Left kidney (tissue), 2 donors: ENCODE measurements around the gene SLAMF1. TPM values are rescaled to one million over a fixed set of nuclear protein-coding genes. Genes with fewer than 3 reads are reported as not detected.
"Not testable (repeated sequence)": the region's sequence is repeated elsewhere in the genome, so short reads cannot be mapped to it uniquely, and the experiment has no call there.

Experiments
- DNase-seq: peaks from one replicate; pipeline ENCODE4 v3.0.0-alpha.2; 2013
- polyA plus RNA-seq: library from polyadenylated mRNA; unstranded; fragments of 120-200 nt; gene quantifications from one replicate; pipeline ENCODE4 v1.2.1, GENCODE V29; 2013; ENCODE audit not compliant: insufficient read length

SLAMF1 gene
- polyA plus RNA-seq, 1 donor, result not detected

DNA sequence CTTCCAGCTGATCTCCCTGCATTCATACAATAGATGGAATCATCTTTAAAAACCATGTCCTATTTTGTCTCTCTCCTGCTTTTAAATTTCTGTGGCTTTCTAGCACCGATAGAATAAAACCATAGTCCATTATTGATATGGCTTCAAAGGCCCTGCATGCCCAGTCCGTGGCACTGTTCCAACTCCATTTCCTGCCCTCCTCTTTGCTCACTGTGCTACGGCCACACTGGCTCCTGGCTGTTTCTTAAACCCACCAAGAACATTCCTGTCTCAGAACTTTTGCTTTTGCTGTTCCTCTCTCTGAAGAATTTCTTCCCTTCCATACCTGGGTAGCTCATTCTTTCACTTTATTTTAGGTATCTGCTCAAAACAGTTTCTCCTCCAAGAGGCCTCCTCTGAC lies 7.2 kb downstream of the SLAMF1 start:
- no peak for DNase-seq

DNA sequence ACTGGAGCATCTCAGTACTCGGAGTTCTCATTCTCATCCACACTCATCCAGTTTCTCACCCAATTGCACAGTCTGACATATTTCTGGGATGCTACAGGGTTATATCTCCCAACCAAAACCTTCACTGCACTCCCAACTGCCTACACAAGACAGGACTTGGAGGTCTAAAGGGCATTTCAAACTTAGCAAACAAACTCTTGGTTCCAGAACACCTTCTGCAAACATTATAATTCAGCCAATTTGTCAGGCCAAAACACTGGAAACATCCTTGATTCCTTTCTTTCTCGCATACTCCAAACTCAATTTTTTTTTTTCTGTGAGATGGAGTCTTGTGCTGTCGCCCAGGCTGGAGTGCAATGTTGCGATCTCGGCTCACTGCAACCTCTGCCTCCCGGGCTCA lies 7.9 kb downstream of the SLAMF1 start:
- DNase-seq, result no peak

- no peak for DNase-seq
Measured at GRCh38 chr1:160638540-160638857, 8.3 kb downstream of the SLAMF1 start.

DNA sequence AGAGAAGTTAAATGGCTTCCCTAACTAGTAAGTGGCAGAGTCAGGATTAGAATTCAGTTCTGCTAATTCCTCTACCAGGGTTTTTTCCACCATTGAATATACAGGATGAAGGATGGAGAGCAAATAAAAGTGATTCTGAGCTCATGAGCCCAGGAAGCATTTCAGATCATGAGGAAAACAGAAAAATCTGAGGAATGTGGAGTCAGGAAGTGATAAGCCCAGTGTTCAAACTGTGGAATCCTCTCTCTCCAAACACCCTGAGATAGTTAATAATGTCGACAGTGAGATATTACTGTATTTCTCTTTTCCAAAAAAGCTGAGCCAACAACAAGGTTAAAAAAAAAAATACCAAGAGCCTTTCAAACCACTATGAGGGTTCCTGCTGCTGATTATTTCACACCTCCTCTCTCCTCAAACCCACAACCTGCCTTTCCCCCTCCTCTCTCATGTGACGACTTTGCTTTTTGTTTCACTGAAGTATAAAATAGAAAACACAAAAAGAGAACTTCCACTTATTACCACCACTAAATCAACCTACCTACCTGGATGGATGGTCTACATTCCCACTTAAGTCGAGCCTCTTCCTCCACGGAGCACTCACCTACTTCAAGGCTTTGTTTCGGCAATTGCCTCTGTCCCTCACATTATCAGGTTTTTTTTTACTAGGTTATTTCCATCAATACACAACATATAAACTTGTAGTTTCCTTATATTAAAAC lies 8.9 kb downstream of the SLAMF1 start:
- DNase-seq, result no peak

GRCh38 chr1:160637065-160637464 lies 9.8 kb downstream of the SLAMF1 start:
- DNase-seq, result no peak

DNA sequence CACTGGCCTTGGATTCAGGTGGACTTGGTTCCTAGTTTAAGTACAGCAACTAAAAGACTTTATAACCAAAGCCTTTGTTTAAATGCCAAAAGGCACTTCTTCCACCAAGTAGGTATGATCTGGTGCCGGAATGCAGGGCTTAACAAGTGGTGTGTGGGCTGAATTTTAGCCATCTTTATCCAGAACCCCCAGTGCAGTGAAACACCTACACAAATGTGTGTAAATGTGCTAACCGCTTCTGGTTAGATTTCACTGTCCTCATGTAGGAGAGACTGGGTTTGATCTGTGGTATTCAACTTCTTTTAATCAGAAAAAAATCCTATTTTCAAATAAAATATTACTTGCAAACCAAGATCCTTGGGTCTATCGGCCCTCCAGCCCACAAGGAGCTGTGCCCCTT lies 10.3 kb downstream of the SLAMF1 start:
- no peak for DNase-seq

- DNase-seq, result no peak
Measured at GRCh38 chr1:160636076-160636475, 10.8 kb downstream of the SLAMF1 start.

DNA sequence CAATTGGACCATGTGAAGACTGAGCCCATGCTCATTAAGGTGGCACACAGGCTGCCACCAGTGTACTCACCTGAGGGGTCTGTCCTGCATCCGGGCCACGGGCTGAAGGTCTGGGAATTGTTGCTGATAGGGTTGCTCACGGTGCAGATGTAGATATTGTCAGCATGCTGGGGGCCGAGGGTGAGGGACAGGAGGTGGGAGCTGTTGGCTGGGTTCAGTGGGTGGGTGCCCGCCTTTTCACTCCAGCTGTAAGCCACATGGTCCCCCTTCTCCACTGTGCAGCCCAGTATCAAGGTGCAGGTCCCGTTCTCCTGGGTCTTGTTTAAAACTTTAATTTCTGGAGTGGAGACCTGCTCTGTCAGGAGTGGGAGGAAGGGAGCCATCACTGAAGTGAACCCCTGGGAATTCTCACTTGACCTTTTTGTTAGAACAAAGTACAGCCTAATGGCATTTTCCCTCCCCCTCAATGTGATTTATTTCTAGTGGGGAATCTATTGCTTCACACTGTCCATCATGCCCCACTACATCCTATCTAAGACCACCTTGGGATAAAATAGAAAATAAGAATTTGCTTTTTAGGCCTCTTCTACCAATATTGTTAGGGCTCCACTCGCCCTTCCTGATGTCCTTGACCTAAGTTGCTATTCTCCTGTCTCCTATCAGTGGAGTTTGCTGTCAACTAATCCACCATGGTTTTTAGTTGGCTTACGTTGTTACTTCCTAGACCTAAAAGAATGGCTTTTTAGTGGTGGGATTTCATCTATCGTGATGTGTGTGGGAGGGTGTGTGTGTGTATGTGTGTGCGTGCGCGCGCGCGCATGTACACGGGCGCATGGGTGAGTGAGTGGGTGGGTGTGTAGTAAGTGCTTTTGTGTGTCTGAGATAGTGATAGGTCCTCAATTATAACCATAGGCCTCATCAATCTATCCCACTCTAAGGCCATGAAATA lies 12.0 kb downstream of the SLAMF1 start:
- DNase-seq, result no peak

DNA sequence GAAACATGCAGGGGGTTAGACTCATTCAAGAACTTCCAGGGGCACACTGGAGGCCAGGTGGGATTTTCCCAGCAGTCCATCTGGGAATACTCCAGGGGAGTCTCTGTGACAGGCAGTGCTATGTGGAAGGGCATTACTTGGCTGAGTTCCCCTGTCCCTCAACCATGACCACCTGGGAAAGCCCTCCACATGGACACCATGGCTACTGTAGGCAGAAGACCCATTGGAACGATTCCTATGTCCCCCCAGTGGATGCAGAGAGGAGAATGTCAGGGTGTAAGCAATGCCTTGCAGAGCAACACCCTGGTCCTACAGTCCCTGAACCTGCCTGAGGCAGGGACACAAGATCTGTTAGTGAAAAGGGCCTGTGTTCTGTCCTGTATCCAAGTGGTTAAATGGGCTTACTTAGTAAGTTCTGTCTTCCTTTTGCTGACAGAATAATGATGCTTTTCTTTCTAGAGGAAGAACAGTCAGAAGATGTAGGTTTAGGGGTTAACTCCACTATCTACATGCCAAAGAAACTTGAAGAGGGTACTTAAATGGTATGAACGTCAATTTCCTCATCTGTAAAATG lies 13.4 kb downstream of the SLAMF1 start:
- no peak for DNase-seq

- DNase-seq, result no peak
Measured at GRCh38 chr1:160631983-160632625, 14.7 kb downstream of the SLAMF1 start.

DNA sequence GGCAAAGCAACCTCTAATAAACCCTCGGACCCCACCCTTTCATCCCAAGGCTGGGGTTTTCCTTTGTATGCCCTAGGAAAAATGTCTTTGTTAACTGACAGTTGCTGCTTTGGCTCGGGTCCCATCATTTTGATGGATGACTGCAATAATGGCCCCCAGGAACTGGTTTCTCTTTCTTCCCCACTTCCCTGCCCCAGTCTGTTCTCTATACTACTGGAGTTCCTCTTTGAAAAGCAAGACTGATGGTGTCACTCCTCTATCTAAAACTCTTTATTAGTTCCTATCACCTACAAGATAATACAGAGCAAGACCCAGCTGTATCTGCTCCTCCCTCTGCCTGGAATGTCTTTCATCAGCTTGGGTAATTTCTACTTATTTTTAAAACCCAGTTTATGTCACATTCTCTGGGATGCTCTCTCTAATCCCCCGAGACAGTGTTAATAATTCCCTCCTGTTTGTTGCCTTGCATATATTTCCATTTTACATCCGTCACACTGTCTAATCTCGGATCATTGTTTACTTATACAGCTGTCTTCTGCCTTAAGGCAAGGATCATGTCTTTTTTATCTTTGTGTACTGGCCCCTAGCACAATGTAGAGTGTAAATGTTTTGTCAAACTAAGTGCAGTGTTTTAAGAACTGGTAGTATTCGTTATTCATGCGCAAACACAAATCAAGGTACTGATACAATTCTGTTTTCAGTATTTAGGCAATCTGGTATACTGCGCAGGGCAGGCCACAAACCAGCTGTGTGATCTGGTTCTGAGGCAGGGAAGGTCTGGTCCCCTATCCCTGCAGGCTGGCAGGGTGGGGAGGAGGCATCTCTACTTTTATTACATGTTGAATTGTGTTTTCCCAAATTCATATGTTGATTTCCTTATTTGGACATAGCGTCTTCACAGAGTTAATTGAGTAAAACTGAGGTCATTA lies 16.1 kb downstream of the SLAMF1 start:
- no peak for DNase-seq

- no peak for DNase-seq
Measured at GRCh38 chr1:160629286-160630210, 17.3 kb downstream of the SLAMF1 start.

DNA sequence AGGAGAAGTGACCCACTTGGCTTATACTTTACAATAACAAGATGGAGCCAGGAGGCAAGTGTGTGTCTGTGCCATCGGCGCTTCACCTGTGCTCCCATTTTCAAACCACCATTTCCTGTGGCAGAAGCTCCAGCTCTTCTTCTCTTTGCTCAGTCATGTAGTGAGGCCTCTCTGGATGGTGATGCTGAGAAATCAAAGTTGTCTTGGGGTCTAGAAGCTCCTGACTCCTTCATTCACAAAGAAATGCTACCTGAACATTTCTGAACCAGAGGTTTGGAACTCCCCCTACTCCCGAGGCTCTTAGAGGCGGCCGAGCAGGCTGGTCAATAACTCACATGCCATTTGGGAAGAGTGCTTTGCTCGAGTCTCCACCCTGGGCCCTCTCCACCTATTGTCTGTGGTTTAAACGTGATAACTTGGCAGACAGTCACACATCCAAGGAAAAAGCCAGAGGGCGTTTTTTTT lies 18.0 kb downstream of the SLAMF1 start:
- no peak for DNase-seq

GRCh38 chr1:160627677-160628289 lies 19.1 kb downstream of the SLAMF1 start:
- not testable (repeated sequence) for DNase-seq

GRCh38 chr1:160626509-160627342 lies 20.1 kb downstream of the SLAMF1 start:
- DNase-seq, result no peak

GRCh38 chr1:160625725-160626498 lies 20.9 kb downstream of the SLAMF1 start:
- no peak for DNase-seq

DNA sequence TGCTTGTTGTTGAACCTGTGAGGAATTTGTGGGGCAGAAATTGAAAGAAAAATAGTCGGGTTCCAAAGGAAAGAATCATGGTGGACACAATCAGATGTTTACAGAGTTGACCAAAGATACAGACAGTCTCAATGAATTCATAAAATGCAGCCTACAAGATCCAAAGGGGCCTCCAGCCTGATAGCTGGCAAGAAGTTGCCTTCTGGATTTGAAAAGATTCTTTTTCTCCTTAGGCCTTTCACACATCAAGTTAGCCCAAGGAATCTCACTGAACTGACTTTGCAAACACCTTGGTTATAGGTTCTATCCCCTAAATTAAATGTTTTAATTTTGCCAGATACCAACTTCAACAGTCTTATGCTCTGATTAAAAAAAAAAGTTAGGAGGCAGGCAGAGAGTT lies 21.5 kb downstream of the SLAMF1 start:
- DNase-seq, result no peak

DNA sequence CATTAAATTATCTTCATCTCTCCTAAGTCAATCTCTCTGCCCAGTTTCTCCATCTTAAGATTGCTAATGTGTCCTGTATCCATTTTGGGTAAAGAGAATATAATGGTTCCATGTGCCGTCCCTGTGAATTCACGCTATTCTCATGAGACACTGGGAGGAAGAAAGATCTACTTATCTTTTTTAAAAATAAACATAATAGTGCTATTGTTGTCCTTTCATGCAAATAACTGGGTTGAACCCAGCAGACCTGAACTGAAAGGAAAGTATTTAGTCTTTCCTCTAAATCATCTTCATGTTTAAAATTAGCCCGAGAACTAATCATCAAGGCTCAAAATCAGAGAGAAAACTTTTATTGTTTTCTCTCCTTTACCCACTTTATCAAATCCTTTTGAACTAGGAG lies 22.4 kb downstream of the SLAMF1 start:
- no peak for DNase-seq
